Breast epithelium (tissue), 4 donors: ENCODE results near the gene CCDC160. TPM values are rescaled to one million over a fixed set of nuclear protein-coding genes. Genes with fewer than 3 reads are reported as not detected.
"Not testable (repeated sequence)": the region's sequence is repeated elsewhere in the genome, so short reads cannot be mapped to it uniquely, and the experiment has no call there.

Experiments used
- DNase-seq, 2 donors: peaks; one replicate each; pipeline ENCODE4 v3.0.0-alpha.2; 2019; ENCODE audit warnings: low spot score in 2 of 2
- H3K27ac ChIP-seq, 2 donors: fragments of 200-600 bp; sonication (generic) in 1 of 2; one replicate each; pipeline ENCODE4 v1.5.1; 2016 to 2019; ENCODE audit warnings: mild to moderate bottlenecking in 1 of 2
- H3K27me3 ChIP-seq, 2 donors: fragments of 200-600 bp; sonication (generic) in 1 of 2; one replicate each; pipeline versions ENCODE4 v1.5.1 to v1.6.0; 2017 to 2019; ENCODE audit warnings: control low read depth in 1 of 2, mild to moderate bottlenecking in 1 of 2
- H3K36me3 ChIP-seq: fragments of 200-600 bp; one replicate; pipeline ENCODE4 v1.5.1; 2019
- H3K4me1 ChIP-seq, 2 donors: fragments of 200-600 bp; sonication (generic); one replicate each; pipeline ENCODE4 v1.5.1; 2016 to 2019; ENCODE audit warnings: control low read depth in 1 of 2
- H3K4me3 ChIP-seq, 3 donors: fragments of 200-600 bp; sonication (generic); 1 replicate in 2 of 3; 2 replicates in 1 of 3; pipeline ENCODE4 v1.5.1; 2016 to 2019; ENCODE audit warnings: mild to moderate bottlenecking in 3 of 3, moderate library complexity in 2 of 3
- H3K9me3 ChIP-seq, 2 donors: fragments of 200-600 bp; sonication (generic) in 1 of 2; one replicate each; pipeline ENCODE4 v1.5.1; 2016 to 2019; ENCODE audit warnings: control low read depth in 1 of 2
- POLR2A ChIP-seq: fragments of 450-650 bp; IDR thresholded peaks from one replicate; pipeline ENCODE4 v1.6.1; 2016; ENCODE audit warnings: antibody characterized with exemption, mild to moderate bottlenecking, moderate library complexity
- POLR2AphosphoS5 ChIP-seq, 3 donors: sonication (generic); formaldehyde crosslinking; IDR thresholded peaks; one replicate each; pipeline ENCODE4 v1.6.1; 2017; ENCODE audit warnings: antibody characterized with exemption in 3 of 3
- intact Hi-C: fragments of 100-400 bp; cut with DNase I; formaldehyde crosslinking; loops from one replicate; pipeline ENCODE4 v1.15.1; 2023; ENCODE audit warnings: low total_unique reads
- total RNA-seq, 3 donors: library from RNA; depleted of rRNA; stranded (reverse); fragments of >200 nt; gene quantifications; one replicate each; pipeline ENCODE4 v1.1.0, GENCODE V29; 2016
- TF ChIP-seq, protein P1 (sequence below), 3 donors: fragments of 450-650 bp; IDR thresholded peaks; one replicate each; pipeline ENCODE4 v1.5.1; 2016 to 2017; ENCODE audit warnings: antibody characterized with exemption in 3 of 3, mild to moderate bottlenecking in 3 of 3, moderate library complexity in 3 of 3

Gene CCDC160
- total RNA-seq, 3 donors from 2014 or later: 0.16 to 3.6 (median 2.0) TPM

DNA sequence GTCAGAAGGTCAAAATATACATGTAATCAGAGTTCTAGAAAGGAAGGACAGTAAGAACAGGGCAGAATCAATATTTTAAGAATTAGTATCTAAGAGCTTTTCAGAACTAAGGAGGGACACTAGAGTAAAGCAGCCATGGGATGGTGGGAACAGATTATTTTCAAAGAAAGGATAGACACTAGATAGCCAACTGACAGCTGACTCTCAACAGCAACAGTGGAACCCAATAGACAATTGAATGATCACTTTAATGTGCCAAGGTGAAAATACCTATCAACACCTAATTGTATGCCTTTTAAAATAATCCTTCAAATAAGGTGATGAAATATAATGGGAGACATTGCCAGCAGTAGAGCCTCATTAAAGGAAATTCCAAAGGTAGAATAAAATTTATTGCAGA is 26.5 kb upstream of the CCDC160 start:
- intact Hi-C loops: no loop called here
- Histone ChIP-seq H3K4me3 (no peak overlapping the region), H3K27me3 (no peaks in the 10 kb centered on the region), H3K9me3 (peaks cover 0 to 4% of the 10 kb centered on the region in 2 donors), H3K27ac (no peak overlapping the region), H3K36me3 (no peaks in the 10 kb centered on the region), H3K4me1 (no peaks in the 10 kb centered on the region)
- DNase-seq: no peak
- TF ChIP-seq, protein P1, sequence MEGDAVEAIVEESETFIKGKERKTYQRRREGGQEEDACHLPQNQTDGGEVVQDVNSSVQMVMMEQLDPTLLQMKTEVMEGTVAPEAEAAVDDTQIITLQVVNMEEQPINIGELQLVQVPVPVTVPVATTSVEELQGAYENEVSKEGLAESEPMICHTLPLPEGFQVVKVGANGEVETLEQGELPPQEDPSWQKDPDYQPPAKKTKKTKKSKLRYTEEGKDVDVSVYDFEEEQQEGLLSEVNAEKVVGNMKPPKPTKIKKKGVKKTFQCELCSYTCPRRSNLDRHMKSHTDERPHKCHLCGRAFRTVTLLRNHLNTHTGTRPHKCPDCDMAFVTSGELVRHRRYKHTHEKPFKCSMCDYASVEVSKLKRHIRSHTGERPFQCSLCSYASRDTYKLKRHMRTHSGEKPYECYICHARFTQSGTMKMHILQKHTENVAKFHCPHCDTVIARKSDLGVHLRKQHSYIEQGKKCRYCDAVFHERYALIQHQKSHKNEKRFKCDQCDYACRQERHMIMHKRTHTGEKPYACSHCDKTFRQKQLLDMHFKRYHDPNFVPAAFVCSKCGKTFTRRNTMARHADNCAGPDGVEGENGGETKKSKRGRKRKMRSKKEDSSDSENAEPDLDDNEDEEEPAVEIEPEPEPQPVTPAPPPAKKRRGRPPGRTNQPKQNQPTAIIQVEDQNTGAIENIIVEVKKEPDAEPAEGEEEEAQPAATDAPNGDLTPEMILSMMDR (IDR thresholded peaks at IDR 0.05): no peak
- TF ChIP-seq POLR2AphosphoS5 (IDR thresholded peaks at IDR 0.05) (no peak), POLR2A (no peak)

DNA sequence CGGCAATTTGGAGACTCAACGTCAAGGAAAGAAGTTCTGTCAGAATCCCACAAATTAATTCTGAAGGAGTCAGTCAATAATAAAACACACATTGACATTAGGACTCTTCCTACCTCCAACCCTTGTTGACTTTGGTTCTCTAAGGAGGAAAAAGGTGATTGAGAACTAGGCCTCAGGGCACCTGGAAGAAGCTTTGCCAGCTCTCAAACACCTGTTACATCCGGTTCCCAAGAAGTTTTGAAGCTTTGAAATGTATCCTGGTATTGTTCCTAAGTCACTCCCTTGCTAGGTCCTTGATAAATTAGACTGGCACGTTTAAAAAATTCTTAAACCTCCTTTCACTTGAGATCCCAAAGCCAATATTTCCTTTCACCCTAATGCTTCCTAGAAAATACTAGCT is 1.7 kb upstream of the CCDC160 start:
- Histone ChIP-seq H3K9me3 (no peaks in the 10 kb centered on the region), H3K4me3 (no peak overlapping the region), H3K27me3 (peaks cover 0 to 45% of the 10 kb centered on the region in 2 donors), H3K36me3 (no peaks in the 10 kb centered on the region), H3K27ac (no peak overlapping the region), H3K4me1 (no peaks in the 10 kb centered on the region)
- intact Hi-C loops: no loop called here
- DNase-seq: no peak
- TF ChIP-seq, protein P1 (IDR thresholded peaks at IDR 0.05): no peak
- TF ChIP-seq POLR2AphosphoS5 (IDR thresholded peaks at IDR 0.05) (no peak), POLR2A (no peak)

DNA sequence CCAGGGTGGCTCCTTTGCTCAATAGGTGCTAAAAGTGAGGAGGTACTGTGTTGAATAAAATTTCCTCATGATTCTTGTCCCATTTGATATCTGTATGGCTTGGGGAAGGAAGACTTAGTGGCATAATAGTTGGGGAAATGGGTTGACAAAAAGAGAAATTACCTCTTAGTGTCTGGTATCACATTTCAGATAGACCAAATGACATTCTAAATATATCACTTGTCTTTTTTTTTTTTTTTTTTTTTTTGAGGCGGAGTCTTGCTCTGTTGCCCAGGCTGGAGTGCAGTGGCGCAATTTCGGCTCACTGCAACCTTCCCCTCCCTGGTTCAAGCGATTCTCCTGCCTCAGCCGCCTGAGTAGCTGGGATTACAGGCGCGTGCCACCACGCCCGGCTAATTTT is 1.2 kb downstream of the CCDC160 start:
- H3K4me1 ChIP-seq, DNase-seq, H3K4me3 ChIP-seq, intact Hi-C loops, H3K36me3 ChIP-seq, H3K27ac ChIP-seq, H3K9me3 ChIP-seq: not testable (repeated sequence)
- peaks cover 0 to 39% of the 10 kb centered on the region in 2 donors for H3K27me3 ChIP-seq

DNA sequence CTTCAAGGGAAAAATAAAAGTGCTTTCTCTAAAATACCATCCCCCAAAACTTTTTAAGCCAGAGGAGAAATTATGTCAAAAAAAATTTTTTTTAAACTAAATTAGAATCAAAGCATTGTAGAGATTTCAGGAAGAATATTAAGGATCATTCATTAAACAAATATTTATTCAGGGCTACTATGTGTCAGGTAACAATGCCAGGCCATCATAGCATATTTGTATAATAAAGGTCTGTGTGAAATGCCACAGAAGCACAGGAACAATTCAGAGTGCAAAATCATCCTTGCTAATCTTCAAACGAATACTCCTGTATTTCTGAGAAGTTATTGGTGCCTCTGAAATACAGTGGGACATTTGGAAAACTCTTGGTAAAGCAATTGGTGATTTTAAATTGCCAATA is 2.0 kb downstream of the CCDC160 start:
- H3K4me1 ChIP-seq: no peaks in the 10 kb centered on the region
- peaks cover 0 to 39% of the 10 kb centered on the region in 2 donors for H3K27me3 ChIP-seq
- H3K36me3 ChIP-seq: no peaks in the 10 kb centered on the region
- H3K9me3 ChIP-seq: no peaks in the 10 kb centered on the region
- no peak overlapping the region for H3K4me3 ChIP-seq
- H3K27ac ChIP-seq: no peak overlapping the region
- intact Hi-C loops: no loop called here
- TF ChIP-seq POLR2AphosphoS5 (IDR thresholded peaks at IDR 0.05) (no peak), POLR2A (no peak)
- TF ChIP-seq, protein P1 (IDR thresholded peaks at IDR 0.05): no peak
- DNase-seq: no peak

DNA sequence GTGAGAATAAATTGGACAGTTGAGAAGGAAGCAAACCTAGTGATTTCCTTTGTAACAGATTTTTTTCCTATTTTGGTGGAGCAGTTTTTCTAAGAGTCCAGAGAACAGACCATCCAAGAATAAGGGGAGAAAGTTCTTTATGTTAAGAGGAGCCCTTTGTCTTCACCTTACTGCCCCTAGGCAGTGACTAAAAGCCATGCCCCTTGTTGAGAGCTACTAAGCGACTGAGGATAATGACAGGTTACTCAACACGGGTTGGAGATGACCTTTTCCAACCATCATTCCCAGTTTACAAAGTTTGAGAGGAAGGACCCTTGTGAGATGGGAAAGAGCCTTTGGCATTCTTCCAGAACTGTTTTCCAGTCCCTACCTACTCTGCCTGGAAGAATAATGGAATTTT is 3.2 kb downstream of the CCDC160 start:
- H3K27me3 ChIP-seq: peaks cover 0 to 39% of the 10 kb centered on the region in 2 donors
- no peak overlapping the region for H3K27ac ChIP-seq
- intact Hi-C loops: no loop called here
- DNase-seq: no peak
- H3K4me3 ChIP-seq: no peak overlapping the region
- H3K9me3 ChIP-seq: no peaks in the 10 kb centered on the region
- no peaks in the 10 kb centered on the region for H3K4me1 ChIP-seq
- TF ChIP-seq, protein P1 (IDR thresholded peaks at IDR 0.05): no peak
- TF ChIP-seq POLR2AphosphoS5 (IDR thresholded peaks at IDR 0.05) (no peak), POLR2A (no peak)
- no peaks in the 10 kb centered on the region for H3K36me3 ChIP-seq
